ENCODE measurements around the gene PCDHGA4.
"Not testable (repeated sequence)": the region's sequence is repeated elsewhere in the genome, so short reads cannot be mapped to it uniquely, and the experiment has no call there.

PCDHGA4 gene

DNA sequence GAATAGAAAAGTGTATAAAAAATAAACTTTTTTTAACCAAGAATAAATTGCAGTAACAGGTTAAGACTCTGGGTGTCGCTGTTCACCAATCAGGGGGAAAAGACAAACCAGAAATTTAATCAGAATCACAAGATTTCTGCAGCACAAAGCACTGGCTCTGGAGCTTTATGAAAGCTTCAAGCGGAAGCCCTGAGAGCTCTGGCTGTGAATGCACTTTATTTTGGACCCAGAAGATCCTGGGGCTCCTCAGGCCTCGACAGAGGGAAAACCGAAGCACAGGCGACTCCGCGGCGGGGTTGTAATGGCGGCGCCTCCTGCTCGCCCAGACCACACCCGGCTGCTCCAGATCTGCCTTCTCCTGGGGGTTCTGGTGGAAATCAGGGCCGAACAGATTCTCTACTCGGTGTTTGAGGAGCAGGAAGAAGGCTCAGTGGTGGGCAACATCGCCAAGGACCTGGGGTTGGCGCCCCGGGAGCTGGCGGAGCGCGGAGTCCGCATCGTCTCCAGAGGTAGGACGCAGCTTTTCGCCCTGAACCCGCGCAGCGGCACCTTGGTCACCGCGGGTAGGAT lies at the start of gene PCDHGA4:
PCDHGA4 (plus strand) TSS at position 122 of the 570 bp plus-strand sequence; CDS start at position 209, 87 bp downstream.
- in situ Hi-C loops (cut with MboI; ENCODE audit: low sequenced_read_pairs), result no loop called here

DNA sequence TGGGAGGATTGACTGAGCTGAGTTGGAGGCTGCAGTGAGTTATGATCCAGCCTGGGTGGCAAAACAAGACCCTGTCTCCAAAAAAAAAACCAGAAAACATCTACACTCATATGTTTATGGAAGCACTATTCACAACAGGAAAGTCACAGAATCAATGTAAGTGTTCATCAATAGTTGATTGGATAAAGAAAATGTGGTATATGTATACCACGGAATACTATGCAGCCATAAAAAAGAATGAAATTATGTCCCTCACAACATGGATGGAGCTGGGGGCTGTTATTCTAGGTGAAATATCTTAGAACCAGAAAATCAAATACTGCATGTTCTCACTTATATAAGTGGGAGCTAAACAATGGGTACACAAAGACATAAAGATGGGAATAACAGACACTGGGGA lies 48.2 kb upstream of the PCDHGA4 start:
- in situ Hi-C loops (cut with MboI; ENCODE audit: low sequenced_read_pairs), result no loop called here

DNA sequence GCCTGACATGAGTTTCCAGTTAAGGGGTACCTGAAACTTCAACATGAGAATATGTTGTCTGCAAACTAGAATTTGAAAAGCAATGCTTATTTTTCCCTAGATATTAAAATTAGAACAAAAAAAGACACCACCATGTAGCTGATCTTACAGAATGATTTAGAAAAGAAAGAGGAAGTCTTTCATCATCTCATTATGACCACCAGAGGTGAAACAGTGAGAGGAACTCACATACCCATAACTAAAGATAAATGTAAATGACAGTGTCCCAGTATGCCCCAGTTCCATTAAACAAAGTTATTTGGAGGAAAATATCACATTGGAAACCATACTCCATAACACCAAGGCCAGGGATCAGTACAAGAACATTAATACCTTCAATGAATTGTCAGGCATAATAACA lies 41.1 kb upstream of the PCDHGA4 start:
- in situ Hi-C loops (cut with MboI; ENCODE audit: low sequenced_read_pairs), result no loop called here

DNA sequence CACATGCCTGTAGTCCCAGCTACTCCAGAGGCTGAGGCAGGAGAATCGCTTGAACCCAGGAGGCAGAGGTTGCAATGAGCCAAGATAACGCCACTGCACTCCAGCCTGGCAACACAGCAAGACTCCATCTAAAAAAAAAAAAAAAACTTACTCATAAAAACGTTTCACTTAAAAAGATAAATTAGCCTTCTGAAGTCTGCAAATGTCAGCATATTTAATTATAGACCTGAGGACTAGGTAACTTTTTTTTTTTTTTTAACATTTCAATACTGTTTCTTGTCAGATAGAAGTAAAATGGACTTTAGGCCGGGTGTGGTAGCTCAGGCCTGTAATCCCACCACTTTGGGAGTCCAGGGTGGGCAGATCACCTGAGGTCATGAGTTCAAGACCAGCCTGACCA lies 37.9 kb upstream of the PCDHGA4 start:
- in situ Hi-C loops (cut with MboI; ENCODE audit: low sequenced_read_pairs), result not testable (repeated sequence)

DNA sequence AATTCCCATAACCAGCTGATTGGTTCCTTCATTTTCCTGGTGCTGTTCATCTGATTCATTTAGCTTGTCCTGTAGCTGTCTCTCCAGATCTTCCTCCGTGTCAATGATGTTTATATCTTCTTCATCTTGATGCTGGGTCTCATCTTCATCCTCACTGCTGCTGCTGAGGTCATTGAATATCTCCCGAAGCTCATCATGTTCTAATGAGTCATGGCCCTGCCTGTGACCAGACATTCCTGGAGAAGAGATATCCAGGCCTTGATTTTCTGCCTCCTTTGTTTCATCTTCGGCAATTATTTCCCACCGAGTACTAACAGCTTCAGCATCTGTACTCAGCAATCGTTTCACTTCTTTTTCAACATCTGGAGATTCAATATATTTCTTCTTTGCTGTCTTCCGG lies 35.6 kb upstream of the PCDHGA4 start:
- in situ Hi-C loops (cut with MboI; ENCODE audit: low sequenced_read_pairs), result no loop called here

DNA sequence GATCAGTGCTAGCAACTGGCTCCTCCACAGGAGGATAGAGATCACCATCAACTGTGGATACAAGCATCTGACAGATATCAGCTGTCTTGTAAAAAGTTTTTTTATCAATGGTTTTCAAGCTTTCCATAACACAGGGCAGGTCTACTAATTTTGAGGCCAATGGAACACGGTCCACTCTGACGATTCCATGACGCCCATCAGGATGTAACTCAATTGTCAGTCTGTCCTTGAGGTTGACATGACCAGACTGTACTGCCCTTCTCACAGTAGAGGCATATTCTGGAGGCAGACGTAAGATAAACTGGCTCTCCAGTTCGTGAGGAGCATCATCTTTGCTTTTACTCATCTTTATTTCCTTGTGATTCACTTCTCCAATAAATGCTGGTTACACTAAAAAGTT lies 35.1 kb upstream of the PCDHGA4 start:
- in situ Hi-C loops (cut with MboI; ENCODE audit: low sequenced_read_pairs), result no loop called here

DNA sequence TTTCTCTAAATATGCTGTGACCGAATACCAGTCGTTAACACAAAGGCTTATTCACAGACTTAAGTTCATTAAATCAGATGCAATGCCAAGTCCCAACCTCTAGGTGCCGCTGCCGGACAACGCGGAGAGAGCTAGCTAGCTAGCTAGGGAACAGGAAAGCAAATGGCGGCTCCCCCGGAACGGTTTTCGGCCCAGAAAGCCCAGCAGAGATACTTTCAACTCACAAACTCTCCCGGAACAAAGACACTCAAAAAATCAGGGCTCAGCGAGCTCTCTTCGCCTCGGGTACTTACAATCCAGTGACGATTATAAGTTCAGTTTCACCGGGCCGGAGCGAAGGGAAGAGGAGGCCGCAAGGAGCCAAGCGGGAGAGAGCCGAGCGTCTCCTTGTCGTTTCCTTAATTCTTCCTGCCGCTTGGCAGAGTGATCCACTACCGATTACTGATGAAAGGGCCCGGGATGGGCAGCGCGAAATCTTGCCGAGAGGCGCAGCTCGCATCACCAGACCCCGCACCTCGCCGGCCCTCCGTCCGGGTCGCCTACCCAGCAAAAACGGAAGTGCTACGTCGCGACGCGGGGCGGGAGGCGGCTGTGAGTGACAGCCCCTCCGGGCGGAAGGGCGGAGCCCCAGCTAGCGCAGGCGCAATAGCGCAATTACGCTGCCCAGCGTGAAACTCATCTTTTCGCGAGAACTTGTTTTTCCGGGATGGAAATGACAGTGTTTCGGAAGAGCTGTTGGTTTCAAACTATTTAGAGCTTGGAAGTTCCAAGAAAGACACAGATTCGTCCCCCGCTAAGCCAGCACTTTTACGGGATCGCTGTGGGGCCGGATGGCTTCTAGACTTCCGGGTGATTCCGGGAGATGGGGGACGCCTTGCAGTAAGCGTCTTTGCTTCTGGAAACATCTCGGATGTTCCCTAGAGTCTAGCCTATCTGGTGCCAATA lies 34.3 kb upstream of the PCDHGA4 start, which contains the start of gene TAF7:
TAF7 (minus strand) TSS at position 560 of the 945 bp plus-strand sequence. CDS start 740 bp downstream, outside the sequence.
- in situ Hi-C loops (cut with MboI; ENCODE audit: low sequenced_read_pairs), result no loop called here

DNA sequence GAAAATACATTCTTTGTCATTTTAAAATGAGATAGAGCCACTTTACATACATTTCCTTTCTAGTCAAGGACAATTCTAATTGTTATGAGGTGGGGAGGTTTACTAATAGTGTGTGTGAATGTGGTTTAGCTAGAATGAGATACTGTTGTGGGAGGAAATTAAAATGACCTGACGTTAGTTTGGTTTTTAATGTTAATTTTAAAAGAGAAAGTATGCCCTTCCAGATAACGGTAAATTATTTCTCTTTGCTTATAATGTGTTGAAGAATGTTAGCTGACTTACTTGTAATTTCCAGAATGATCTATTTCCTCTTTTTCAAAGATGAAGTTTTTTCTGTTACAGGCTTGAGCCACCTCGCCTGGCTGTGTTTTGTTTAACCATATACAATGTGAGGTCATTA lies 32.6 kb upstream of the PCDHGA4 start:
- in situ Hi-C loops (cut with MboI; ENCODE audit: low sequenced_read_pairs), result no loop called here

DNA sequence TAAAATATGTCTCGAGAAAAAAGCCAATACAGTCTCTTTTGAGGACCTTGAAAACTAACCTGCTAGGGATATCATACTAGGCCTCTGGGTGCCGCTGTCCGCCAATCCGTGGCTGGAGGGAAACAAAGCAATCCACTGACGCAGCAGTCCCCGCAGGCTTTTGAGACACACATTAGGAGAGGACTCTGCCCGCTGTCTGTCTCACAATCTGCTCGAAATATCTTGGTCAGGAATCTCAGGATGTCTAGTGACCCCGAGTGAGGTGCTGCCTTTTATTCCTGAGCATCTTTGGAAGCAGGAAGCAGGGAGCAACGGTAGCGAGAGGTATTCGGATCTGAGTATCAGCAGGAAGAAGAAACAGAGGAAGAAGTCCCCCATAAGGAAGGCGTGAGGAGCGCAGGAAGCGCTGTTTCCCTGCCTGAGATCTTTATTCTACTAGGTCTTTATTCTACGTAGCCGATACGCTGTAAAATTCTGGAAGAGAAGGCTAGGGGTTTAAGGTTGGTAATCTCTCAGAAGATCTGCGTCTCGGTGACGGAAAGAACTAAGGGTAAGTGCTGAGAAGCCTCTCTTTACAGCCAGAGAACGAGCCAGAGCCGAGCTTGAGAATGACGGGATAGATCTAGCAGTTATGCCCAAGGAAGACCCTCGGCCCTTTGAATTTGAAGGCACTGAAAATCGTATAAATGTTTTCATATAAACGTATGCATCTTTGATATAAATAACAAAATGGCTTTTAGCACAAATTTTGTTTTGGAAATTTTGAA lies 28.6 kb upstream of the PCDHGA4 start:
- in situ Hi-C loops (cut with MboI; ENCODE audit: low sequenced_read_pairs), result no loop called here

DNA sequence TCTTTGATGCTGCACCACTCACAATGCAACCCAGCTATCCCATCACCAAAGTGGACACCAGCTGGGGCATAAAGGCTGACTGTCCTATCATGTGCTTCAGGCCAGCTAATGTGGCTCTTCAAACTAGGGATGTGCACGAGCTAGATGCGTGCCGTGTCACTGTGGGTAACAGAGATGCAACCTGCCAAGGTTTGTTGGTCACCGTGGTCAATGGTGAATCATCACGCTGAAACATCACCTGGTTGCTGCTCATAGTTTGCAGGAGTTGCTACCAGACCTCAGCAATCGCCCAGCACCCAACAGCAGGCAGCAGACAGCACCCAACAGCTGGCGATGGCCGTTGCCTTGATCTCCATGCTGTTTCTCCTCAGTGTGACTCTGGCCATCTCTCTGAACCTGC lies 26.6 kb upstream of the PCDHGA4 start:
- in situ Hi-C loops (cut with MboI; ENCODE audit: low sequenced_read_pairs), result no loop called here

DNA sequence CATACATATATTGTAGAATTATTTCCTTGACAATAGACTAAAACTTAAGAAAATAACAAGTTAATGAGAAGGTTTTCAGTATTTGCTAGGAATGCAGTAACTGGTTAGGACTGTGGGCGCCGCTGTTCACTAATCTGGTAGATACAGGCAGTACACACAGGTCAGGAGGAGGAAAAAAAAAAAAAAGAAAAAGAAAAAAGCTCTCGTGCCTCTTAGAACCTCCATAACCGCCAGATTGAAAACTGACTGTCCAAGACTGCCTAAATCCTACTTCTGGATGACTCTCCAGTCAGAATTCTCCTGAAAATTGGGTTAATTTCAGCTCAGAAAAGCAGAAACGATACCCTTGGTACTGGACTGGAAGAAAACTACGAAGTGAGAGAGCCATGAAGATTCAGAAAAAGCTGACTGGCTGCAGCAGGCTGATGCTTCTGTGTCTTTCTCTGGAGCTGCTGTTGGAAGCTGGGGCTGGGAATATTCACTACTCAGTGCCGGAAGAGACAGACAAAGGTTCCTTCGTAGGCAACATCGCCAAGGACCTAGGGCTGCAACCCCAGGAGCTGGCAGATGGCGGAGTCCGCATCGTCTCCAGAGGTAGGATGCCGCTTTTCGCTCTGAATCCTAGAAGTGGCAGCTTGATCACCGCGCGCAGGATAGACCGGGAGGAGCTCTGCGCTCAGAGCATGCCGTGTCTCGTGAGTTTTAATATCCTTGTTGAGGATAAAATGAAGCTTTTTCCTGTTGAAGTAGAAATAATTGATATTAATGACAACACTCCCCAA lies 24.3 kb upstream of the PCDHGA4 start, which contains the start of gene PCDHGA1:
PCDHGA1 (plus strand) TSS at position 216 of the 782 bp plus-strand sequence.
- in situ Hi-C loops (cut with MboI; ENCODE audit: low sequenced_read_pairs), result no loop called here

DNA sequence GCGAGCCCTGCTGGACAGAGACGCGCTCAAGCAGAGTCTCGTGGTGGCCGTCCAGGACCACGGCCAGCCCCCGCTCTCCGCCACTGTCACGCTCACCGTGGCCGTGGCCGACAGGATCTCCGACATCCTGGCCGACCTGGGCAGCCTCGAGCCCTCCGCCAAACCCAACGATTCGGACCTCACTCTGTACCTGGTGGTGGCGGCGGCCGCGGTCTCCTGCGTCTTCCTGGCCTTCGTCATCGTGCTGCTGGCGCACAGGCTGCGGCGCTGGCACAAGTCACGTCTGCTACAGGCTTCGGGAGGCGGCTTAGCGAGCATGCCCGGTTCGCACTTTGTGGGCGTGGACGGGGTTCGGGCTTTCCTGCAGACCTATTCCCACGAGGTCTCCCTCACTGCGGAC lies 22.2 kb upstream of the PCDHGA4 start:
- in situ Hi-C loops (cut with MboI; ENCODE audit: low sequenced_read_pairs), result not testable (repeated sequence)

DNA sequence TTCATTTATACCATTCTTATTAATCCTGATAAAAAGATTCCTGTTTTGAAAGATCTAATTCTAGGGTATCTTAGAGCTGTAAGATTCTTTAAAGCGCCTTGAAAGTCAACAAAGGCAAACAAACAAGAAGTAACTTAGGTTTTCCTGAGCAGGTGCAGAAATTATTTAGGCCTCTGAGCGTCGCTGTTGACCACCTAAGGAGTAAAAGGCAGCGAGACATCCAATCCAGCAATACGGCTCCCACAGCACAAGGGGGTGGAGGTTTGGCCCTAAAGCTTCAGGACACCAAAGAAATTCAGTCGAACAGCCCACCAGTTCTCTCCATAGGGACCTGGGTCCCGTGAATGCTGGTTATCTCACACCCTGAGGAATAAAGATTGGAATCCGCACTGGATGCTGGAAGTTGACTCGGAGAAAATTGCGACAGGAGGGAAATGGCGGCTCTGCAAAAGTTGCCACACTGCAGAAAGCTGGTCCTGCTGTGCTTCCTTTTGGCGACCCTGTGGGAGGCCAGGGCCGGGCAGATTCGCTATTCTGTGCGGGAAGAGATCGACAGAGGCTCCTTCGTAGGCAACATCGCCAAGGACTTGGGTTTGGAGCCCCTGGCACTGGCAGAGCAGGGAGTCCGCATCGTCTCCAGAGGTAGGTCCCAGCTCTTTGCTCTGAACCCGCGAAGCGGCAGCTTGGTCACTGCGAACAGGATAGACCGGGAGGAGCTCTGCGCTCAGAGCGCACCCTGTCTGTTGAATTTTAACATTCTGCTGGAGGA lies 16.1 kb upstream of the PCDHGA4 start, which contains the start of gene PCDHGA2:
PCDHGA2 (plus strand) TSS at position 223 of the 769 bp plus-strand sequence.
- in situ Hi-C loops (cut with MboI; ENCODE audit: low sequenced_read_pairs), result no loop called here

DNA sequence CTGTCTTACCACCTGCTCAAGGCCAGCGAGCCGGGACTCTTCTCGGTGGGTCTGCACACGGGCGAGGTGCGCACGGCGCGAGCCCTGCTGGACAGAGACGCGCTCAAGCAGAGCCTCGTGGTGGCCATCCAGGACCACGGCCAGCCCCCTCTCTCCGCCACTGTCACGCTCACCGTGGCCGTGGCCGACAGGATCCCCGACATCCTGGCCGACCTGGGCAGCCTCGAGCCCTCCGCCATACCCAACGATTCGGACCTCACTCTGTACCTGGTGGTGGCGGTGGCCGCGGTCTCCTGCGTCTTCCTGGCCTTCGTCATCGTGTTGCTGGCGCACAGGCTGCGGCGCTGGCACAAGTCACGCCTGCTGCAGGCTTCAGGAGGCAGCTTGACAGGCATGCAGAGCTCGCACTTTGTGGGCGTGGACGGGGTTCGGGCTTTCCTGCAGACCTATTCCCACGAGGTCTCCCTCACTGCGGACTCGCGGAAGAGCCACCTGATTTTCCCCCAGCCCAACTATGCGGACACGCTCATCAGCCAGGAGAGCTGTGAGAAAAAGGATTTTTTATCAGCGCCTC lies 14.0 kb upstream of the PCDHGA4 start:
- in situ Hi-C loops (cut with MboI; ENCODE audit: low sequenced_read_pairs), result not testable (repeated sequence)

DNA sequence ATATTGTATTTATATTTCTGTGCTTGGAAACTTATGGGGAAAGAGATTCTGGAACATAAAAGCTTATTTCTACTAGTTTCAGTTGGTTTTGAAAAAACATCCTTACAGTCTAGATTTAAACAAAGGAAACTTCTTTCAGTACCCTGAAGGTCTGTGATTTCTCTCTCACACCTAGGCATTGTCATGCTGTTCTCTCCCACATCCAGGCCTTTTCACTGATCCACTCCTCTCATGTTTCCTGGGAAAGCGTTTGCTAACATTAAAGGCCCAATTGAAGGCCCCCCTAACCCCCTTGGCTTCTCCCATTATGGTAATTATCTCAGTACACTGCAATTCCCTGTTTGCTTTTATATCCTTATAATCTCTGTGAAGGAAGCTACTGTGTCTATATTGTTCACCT lies 12.0 kb upstream of the PCDHGA4 start:
- in situ Hi-C loops (cut with MboI; ENCODE audit: low sequenced_read_pairs), result no loop called here

DNA sequence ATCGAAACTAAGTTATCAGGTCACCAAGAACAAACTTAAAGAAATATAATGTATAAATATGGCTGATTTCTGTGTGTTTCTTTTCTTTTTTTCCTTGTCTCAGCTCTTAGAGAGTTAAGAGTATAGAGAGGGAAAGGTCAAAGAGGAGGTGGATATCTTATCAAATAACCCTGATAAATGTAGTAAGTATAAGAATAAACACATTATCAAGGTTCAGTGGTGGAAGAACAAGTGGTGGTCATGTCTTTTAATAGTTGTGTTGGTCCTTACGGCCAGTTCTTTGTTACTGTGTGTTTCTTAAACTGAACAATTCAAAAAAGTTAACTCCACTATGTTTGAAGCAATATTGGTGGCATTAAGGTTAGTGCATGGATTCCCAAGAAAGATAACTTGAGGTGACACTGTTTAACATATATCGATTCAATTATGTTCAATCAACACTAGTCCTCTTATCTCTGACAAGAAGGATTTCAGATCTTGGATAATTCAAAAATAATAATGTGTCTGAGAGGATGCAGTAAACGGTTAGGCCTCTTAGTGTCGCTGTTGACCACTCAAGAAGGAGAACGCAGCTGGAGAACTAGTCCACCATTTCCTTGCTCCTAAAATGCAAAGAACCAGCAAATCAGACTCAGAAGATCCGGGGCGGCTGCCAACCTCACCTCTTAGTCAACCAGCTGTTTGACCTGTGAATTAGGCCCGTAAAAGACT lies 11.4 kb upstream of the PCDHGA4 start, which contains the start of gene PCDHGA3:
PCDHGA3 (plus strand) TSS at position 588 of the 711 bp plus-strand sequence. CDS start 205 bp downstream, outside the sequence.
- in situ Hi-C loops (cut with MboI; ENCODE audit: low sequenced_read_pairs), result no loop called here

DNA sequence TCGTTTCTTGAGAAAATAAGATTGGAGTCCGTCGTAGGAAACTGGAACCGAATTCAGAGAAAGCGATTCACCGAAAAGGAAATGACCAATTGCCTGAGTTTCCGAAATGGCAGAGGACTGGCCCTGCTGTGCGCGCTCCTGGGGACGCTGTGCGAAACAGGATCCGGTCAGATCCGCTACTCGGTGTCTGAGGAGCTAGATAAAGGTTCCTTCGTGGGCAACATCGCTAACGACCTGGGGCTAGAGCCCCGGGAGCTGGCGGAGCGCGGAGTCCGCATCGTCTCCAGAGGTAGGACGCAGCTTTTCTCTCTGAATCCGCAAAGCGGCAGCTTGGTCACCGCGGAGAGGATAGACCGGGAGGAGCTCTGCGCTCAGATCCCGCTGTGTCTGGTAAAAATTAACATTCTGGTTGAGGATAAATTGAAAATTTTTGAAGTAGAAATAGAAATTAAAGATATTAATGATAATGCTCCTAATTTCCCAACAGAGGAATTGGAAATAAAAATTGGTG lies 10.8 kb upstream of the PCDHGA4 start:
- in situ Hi-C loops (cut with MboI; ENCODE audit: low sequenced_read_pairs), result no loop called here

DNA sequence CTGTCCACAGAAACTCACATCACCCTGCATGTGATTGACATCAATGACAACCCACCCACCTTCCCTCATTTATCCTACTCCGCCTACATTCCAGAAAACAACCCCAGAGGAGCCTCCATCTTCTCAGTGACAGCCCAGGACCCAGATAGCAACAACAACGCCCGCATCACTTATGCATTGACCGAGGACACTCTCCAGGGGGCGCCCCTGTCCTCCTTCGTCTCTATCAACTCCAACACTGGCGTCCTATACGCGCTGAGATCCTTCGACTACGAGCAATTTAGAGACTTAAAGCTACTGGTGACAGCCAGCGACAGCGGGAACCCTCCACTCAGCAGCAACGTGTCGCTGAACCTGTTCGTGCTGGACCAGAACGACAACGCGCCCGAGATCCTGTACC lies 9.5 kb upstream of the PCDHGA4 start:
- in situ Hi-C loops (cut with MboI; ENCODE audit: low sequenced_read_pairs), result no loop called here
